C4-2B (cell line): ENCODE results near the gene SURF4.
"Not testable (repeated sequence)": the region's sequence is repeated elsewhere in the genome, so short reads cannot be mapped to it uniquely, and the experiment has no call there.

Experiments used
- H3K27ac ChIP-seq: fragments of 450-650 bp; 2 replicates; pipeline ENCODE4 v1.5.1; 2017
- CTCF ChIP-seq: fragments of 450-650 bp; conservative IDR thresholded peaks from 2 replicates; pipeline ENCODE4 v1.5.1; 2017; ENCODE audit warnings: mild to moderate bottlenecking
- ZFX ChIP-seq: fragments of 450-650 bp; IDR thresholded peaks from 2 replicates; pipeline ENCODE4 v1.6.1; 2017

The SURF4 gene

GRCh38 chr9:133321411-133321935 is 54.4 kb downstream of the SURF4 start:
- no peak overlapping the region for H3K27ac ChIP-seq
- TF ChIP-seq ZFX = no peak
- no peak for TF ChIP-seq CTCF

- TF ChIP-seq ZFX = no peak
- no peak; the same call in 1 of the 2 replicates for TF ChIP-seq CTCF
- H3K27ac ChIP-seq = no peak overlapping the region
Measured at GRCh38 chr9:133320421-133320881, 55.4 kb downstream of the SURF4 start.

GRCh38 chr9:133317551-133317950 is 58.3 kb downstream of the SURF4 start:
- not testable (repeated sequence) for H3K27ac ChIP-seq

GRCh38 chr9:133315997-133316396 is 59.9 kb downstream of the SURF4 start:
- TF ChIP-seq CTCF = no peak
- TF ChIP-seq ZFX = no peak
- H3K27ac ChIP-seq = no peak overlapping the region
